DMS79 (cell line): ENCODE measurements around the gene RPLP1.
"Not testable (repeated sequence)": the region's sequence is repeated elsewhere in the genome, so short reads cannot be mapped to it uniquely, and the experiment has no call there.

Experiments
- DNase-seq: peaks from one replicate; lab custom pipeline; 2025; lab: John Stamatoyannopoulos, UW

Gene RPLP1

DNA sequence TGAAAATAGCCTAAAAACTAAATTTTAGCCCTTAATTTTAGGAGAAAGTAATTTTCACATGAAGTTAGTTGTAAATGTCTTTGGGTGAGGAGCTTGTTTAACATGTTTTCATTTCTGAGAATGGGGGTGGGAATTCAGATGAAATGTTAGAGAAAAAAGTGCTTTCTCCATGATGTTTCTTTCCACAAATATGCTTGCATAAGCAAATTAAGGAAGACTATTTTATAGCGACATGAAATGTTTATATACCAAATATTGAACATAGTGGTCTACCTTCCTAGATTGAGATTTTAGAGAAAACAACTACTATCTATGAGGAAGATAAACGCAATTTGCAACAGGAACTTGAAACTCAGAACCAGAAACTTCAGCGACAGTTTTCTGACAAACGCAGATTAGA lies 13.0 kb upstream of the RPLP1 start:
- DNase-seq = no peak

DNA sequence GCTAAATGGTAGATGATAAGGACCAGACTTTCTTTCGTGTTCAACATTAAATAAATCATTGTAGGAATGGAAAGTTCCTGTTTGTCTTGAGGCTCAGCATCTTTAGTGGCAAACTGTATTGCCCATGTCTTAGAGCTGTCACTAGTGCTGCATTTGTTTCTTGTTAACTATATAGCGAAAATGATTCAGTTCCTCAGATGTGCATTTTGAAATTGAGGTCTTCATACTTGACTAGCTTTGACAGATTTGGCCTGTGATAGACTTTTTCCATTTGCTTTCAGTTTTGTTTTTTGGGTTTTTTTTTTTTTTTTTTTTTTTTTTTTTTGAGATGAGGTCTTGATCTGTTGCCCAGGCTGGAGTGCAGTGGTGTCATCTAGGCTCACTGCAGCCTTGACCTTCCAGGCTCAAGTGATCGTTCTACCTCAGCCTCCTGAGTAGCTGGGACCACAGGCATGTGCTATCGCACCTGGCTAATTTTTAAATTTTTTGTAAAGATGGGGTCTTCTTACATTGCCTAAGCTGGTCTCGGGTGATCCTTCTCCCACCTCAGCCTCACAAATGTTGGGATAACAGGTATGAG lies 9.5 kb upstream of the RPLP1 start:
- DNase-seq = no peak

DNA sequence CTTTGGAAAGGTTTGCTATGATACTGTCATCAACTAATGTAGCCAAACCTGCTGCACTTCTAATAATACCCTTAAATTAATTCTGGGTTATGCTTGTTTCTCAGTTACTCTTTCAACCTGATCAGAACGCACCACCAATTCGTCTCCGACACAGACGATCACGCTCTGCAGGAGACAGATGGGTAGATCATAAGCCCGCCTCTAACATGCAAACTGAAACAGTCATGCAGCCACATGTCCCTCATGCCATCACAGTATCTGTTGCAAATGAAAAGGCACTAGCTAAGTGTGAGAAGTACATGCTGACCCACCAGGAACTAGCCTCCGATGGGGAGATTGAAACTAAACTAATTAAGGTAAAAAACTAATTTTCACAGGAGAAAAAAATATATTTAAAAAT lies 7.9 kb upstream of the RPLP1 start:
- no peak for DNase-seq

DNA sequence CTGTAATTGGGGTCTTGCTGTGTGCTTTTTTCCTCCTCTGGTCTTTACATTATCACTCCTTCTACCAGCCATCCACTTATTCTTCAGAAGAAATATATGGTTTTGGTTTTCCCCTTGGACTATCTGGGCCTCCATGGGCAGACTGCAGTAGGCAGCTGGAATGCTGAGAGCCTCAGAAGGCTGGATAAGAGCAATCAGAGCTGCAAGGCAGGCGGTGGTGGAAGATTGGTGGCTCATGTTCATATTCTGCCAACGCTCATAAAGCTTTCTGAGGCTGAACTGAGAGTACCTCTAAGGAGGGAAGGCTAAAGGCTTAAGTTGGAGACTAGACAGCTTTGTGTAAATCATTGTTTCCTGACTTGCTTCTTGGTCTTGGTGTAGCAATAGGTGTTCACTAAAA lies 5.7 kb upstream of the RPLP1 start:
- no peak for DNase-seq

DNA sequence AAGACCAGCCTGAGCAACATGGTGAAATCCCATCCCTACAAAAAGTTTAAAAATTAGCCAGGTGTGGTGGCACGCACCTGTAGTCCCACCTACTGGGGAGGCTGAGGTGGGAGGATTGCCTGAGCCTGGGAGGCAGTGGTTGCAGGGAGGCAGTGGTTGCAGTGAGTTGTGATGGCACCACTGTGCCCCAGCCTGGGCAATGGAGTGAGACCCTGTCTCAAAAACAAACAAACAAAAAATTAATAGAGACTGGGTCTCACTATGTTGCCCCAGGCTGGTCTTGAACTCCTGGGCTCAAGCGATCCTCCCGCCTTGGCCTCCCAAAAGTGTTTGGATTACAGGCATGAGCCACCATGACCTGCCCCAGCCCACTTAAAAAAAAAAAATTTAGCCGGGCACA lies 2.4 kb upstream of the RPLP1 start:
- DNase-seq = not testable (repeated sequence)

DNA sequence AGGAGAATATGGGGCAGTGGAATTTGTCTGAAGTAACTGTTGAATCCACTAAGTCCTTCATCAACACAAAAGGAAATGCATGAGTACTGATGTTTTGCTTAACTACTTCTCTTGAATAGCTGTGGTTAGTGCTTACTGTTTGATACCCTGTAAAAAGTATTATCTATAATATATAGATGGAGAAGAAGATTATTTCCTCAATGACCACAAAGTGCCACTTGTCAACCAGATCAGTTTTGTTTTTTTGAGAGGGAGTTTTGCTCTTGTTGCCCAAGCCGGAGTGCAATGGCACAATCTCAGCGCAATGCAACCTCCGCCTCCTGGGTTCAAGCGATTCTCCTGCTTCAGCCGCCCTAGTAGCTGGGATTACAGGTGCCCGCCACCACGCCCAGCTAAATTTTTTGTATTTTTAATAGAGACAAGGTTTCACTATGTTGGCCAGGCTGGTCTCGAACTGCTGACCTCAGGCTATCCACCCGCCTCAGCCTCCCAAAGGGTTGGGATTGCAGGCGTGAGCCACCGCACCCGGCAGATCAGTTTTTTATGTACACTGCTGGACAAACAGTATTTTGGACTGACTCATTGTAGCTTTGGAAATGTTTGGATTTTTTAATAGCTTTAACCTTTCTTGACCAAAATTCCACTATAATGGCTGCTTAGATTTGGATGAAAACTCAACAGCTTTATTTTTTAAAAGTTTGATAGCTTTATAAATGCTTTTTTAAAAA lies 1.5 kb upstream of the RPLP1 start:
- DNase-seq = no peak

DNA sequence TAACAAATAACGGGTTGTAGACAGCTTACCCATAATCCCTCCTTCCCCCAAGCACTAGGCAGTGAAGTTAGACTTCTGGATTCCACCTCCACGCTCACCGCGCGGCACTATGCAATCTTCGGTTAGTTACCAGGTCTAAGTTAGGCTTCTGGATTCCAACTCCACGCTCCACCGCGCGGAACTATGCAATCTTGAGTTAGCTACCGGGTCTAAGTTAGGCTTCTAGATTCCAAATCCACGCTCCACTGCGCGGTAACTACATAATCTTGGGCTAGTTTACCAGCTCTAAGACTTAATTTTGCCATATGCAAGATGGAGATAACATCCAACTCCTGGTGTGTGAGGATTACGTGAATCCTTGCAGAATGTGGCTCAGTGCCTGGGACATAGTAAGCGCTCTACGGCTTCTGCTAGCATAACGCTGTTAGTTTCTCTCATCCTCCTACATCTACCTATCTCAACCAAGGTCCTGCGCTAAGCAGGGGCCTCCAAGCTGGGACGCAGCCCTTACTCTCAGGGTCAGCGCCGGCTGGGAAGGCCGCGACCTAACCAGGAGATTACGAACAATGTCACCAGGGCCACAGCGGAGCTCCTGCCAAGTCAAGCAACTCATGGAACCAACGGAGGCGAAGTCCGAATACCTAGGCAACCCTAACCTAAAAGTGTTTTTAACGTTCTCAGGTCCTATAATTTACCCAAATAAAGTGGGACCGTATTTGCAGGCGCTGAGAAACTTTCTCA lies 497 bp upstream of the RPLP1 start:
- no peak for DNase-seq

DNA sequence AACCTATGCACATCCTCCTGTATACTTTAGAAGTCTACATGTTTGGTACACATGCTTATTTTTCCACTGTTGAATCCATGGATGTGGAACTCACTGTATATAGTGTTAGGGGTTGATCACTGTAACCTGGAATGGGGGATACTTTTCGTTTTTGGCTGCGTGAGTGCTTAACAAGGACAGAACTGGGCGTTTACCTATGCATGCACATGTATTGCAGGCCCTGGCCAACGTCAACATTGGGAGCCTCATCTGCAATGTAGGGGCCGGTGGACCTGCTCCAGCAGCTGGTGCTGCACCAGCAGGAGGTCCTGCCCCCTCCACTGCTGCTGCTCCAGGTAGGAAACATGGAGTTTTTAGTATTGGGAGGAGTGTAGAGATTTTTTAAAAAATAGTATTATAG lies 2.3 kb downstream of the RPLP1 start:
- DNase-seq = no peak

DNA sequence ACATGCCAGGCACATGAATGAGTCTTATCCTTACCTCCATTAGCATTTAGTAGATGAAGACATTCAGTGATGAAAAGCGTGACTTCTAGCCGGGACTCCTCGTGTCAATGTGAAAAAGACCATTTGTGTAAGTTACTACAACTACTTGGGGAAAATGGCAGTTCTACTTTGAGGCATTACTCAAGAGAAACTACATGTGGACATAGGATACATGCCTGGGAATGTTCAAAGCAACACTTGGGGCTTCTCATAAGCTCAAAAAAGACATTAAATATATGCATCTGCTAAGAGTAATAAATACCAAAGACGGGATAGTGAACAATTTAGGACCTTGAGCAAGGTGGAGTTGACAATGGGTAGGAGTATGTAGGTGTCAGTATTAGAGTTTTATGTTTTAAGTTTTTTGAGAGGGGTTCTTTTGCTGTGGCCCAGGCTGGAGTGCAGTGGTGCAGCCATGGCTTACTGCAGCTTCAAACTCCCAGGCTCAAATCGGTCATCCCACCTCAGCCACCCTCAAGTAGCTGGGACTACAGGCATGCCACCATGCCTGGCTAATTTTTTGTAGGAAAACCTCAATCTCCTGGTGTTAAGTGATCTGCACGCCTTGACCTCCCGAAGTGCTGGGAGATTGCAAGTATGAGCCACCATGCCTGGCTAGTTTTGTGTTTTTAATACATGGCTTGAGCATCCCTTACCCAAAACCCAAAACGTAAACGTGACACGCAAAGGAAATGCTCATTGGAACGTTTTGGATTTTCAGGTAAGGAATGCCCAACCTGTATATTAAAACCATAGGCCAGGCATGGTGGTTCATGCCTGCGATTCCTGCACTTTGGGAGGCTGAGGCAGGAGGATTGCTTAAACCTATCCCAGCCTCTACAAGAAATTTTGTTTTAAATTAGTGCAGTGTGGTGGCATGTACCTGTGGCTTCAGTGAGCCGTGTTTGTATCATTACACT lies 3.9 kb downstream of the RPLP1 start:
- no peak for DNase-seq

DNA sequence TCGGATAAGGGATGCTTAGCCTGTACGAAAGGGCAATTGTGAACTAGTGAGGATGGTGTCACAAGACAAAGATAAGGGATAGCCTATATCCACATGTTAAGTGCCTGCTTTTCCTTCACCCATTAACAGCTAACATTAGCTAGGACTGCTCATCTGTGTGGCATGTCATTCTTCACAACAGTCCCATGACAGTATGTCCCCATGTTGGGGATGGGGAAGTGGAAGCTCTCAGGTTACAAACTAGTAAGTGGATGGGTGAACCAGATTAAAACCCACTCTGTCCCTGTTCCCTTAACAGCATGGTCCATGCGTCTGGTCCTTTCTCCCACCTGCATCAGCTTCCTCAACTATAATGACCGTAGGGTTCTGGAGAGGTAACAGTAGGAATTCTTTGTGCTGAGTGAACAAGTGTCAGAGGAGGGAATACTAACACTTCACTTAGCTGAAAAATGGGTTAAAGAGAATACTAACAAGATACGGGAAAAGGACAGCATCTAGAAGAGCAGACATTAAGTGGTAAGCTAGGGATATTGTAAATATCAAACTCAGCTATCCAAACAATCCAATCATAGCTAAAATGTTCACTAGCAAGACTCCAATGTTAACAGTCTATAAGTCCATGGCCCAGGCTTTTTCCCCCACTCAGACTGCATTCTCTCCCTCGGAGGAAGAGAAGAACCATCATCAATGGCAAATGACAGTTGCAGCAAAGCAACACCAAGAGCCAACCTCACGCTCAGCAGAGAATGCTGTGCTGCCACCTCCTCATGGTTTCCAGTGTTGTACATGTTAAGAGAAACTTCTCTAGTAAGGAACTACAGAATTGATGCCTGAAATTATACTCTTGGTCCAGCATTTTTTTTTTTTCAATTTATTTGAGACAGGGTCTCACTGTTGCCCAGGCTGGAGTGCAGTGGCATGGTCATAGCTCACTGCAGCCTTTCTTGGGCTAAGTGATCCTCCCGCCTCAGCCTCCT lies 5.0 kb downstream of the RPLP1 start:
- no peak for DNase-seq

DNA sequence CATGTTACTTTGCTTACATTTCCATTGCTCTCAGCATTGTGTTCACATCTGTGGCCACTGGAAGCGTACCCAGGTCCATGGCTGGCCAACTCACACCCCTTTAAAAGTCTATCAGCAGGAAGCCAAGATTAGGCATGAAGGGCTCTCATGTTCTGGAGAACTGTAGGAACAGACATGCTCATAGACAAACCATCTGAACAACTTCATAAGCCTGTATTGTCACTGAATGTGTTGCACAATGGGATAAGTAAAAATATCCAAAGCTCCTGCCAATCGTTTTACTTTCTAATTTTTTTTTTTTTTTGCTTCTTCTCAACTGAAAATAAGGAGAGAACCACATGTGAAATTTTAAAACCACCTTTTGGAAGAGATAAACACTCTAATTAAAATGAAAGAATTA lies 6.4 kb downstream of the RPLP1 start:
- no peak for DNase-seq

DNA sequence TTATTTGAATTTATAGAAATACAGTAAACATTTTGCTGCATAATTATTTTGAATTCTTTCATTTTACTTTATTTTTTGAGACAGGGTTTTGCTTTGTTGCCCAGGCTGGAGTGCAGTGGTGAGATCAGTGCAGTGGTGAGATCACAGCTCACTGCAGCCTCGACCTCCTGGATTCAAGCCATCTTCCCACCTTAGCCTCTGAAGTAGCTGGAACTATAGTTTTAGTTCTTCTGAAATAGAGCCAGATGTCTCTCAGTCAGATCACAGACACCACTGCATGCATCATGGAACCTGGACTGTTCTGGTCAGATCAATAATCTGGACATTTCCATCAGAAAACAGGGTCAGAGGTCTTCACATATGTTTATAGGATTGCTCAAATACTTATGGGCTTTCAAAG lies 7.9 kb downstream of the RPLP1 start:
- DNase-seq = no peak

DNA sequence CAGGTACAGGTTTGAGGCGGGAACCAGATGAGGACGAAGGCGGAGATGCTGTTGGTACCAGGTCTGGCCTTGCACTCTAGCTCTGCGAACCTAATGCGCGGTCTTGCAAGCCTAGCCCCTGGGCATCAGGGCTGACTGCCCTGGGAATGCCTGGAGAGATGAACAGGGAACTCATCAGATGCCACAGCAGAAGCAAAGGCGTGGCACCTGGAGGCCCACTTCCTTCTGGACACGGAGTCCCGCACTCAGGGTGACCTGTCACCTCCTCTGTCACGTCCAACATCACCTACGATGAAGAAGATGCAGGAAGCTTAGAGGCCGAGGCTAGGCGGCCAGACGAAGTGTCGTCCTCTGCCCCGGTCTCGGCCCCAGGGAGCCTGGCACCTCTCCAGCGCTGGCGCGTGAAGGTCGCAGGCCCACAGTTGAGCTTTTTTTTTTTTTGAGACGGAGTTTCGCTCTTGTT lies 9.4 kb downstream of the RPLP1 start:
- DNase-seq = no peak

DNA sequence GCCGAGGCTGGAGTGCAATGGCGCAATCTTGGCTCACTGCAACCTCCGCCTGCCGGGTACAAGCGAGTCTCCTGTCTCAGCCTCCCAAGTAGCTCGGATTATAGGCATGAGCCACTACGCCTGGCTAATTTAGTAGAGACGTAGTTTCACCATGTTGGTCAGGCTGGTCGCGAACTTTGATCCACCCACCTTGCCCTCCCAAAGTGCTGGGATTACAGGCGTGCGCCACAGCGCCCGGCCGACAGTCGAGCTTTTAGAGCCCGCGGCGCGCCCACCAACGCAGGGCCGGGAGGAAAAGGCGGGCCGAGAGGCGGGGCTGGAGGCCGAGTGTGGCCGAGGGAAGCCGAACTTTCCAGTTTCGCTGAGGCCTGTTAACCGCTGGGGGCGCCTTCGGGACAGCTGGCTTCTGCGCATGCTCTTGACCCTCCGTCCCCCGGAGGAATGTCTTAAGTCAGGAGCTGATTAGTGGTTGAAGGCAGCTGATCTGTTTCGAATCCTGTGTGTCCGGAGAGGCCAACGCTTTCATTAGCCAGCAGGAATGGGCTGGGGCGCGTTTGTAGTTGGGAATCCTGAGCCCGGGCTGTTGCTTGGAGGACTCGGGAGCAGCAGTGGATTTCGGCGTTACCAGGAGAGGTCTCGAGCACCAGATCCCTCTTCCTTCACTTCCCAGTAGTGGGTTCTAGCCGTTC lies 10.0 kb downstream of the RPLP1 start:
- DNase-seq = peak; percentile 77

DNA sequence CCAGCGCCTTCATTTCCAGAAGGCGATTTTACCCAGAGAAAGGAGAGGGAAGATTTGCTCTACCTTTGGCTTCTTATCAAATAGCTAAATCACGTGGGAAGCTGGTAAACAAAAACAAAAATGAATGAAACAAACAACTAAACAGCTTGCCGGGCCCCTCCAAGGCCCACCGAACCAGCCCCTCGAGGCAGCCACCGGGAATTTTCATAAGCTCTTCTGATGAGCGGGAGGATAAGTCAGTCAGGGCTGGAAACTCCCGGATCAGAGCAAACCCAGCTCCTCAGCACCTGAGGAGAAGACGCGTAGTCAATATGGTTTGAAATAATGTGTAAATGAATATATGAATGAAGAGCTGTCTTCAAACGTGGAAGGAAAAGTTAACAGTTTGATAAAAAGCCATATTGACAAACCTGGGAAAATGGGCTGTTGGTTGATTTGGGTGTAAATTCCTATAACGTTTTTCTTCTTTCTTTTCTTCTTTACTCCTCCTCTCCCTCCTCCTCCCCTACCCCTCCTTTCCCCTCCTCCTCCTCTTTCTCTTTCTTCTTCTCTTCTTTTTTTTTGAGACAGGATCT lies 10.7 kb downstream of the RPLP1 start:
- no peak for DNase-seq

DNA sequence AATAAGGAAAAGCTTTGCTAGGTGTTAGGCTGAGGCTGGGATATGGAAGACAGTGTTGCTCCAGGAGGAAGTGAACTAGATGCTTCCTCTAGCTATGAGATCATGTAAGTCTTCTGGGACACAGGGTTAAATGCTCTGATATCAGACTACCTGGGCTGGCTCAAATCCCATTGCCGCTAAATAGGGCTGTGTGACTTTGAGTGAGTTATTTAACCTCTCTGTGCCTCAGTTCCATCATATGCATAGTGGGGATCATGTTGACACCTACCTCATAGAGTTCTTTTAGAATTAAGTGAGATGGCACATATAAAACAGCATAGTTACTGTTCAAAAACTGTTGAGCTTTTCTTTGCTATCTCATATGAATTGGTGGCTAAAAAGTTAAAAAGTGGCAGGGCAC lies 12.6 kb downstream of the RPLP1 start:
- no peak for DNase-seq

DNA sequence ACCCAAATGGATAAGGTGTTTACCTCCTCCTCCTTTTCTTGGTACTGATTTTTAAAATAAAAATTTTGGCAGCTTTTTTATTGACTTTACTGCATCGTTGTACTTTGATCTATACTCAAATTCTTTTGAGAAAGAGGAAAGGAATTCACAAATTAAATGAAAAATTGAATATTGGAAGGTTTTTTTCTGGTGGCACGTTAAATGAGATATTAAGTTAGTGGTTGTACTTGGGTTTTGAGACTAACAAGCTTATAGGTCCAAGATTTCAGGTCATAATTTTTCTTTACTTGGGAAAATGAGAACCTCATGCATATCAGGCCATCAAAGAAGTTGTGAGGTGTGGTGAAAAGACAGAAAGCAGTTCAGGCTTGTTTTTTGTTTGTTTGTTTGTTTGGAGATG lies 14.1 kb downstream of the RPLP1 start:
- no peak for DNase-seq

DNA sequence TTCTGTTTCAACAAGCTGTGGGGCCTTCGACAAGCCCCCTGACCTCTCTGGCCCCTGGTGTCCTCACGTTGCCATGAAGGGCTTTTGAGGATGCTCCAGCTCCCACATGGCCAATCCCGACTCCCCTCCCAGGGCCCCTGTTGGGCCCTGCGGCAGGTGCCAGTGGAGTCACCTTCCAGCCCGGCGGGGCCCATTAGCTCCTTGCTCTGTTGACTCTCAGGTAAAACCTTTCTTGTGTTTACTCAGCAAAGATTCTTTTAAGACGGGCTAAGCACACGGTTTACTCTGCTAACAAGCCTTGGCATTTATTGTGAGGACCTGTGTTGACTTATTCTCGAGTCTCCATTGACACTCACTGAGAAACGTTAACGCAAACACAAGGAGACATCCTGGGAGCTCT lies 15.0 kb downstream of the RPLP1 start:
- DNase-seq = peak; percentile 78

DNA sequence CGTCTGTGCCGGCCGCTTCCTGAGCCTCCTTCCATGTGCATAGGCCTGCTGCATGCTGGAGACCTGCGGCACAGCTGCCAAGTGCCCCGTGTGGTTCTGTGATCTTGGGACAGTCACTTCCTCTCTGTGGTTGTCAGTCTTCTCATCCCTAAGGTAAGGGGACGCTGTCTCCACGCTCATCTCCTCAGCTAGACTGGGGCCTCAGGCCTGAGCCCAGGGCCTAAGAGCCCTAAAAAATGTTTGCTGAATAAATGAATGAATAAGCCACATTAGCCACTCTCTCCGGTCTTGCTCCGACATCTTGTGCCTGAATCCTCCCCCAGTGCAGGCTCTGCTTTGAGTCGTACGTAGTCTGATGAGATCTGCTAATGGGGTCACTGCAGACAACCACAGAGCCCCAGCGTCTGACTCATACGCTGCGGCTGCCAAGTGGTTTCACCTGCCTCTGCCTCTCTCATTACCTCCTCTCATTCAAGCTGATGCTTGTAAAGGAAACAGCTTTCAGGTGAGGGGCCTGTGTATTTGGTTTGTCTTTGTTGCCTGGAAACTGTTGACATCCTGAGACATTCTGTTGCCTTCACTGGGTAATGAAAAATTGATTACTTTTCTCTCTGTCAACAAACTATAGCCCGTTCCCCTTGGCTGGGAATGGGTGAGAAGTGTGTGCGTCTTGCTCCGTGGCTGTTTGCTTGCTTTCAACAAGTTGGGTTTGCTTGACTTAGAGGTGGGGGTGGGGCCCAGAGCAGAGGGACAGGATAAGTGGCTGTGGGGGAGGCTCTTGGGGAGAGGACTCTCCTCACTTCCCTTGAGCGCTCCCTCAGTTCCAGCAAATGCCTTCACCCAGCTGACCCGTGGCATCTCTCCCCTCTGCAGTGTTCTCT lies 15.9 kb downstream of the RPLP1 start:
- DNase-seq = peak; percentile 95
